SJSA1 (cell line): ENCODE data around the gene UNC13A. TPM values are rescaled to one million over a fixed set of nuclear protein-coding genes. Genes with fewer than 3 reads are reported as not detected.
"Not testable (repeated sequence)": the region's sequence is repeated elsewhere in the genome, so short reads cannot be mapped to it uniquely, and the experiment has no call there.

Experiments used
- DNase-seq, 2 experiments: peaks; one replicate each; pipeline ENCODE4 v3.0.0-alpha.2; 2015 to 2020; ENCODE audit warnings: low spot score in 2 of 2, low read depth in 1 of 2
- H3K27ac ChIP-seq: fragments of 250-450 bp; sonication (Bioruptor Pico); 2 replicates; pipeline ENCODE4 v1.5.1; 2020; ENCODE audit warnings: mild to moderate bottlenecking, moderate library complexity
- H3K27me3 ChIP-seq: fragments of 250-450 bp; sonication (Bioruptor Pico); replicated peaks from 2 replicates; pipeline ENCODE4 v1.5.1; 2020; ENCODE audit warnings: mild to moderate bottlenecking, moderate library complexity
- H3K36me3 ChIP-seq: fragments of 250-450 bp; sonication (Bioruptor Pico); 2 replicates; pipeline ENCODE4 v1.5.1; 2020; ENCODE audit warnings: mild to moderate bottlenecking
- H3K4me1 ChIP-seq: fragments of 250-450 bp; sonication (Bioruptor Pico); replicated peaks from 2 replicates; pipeline ENCODE4 v1.6.1; 2021; ENCODE audit warnings: mild to moderate bottlenecking
- H3K4me3 ChIP-seq: fragments of 250-450 bp; sonication (Bioruptor Pico); 2 replicates; pipeline ENCODE4 v1.5.1; 2020; ENCODE audit warnings: mild to moderate bottlenecking
- H3K9me3 ChIP-seq: fragments of 250-450 bp; sonication (Bioruptor Pico); replicated peaks from 2 replicates; pipeline ENCODE4 v1.5.1; 2020; ENCODE audit warnings: mild to moderate bottlenecking
- total RNA-seq: library from RNA; depleted of rRNA; stranded (reverse); fragments of >200 nt; shearing (Covaris generic); gene quantifications from 2 replicates; pipeline ENCODE4 v1.2.3, GENCODE V29; 2014

Gene UNC13A
- total RNA-seq, 1 experiment from 2014 or later = not detected

- H3K36me3 ChIP-seq = peaks cover 66% of the 10 kb centered on the region
- peaks cover 13% of the 10 kb centered on the region for H3K4me1 ChIP-seq
- no peaks in the 10 kb centered on the region for H3K9me3 ChIP-seq
- DNase-seq = peak; percentile 69 to 71
- H3K4me3 ChIP-seq = no peak overlapping the region
- peak overlapping the region; percentile 75 for H3K27ac ChIP-seq
- no peaks in the 10 kb centered on the region for H3K27me3 ChIP-seq
Observed at GRCh38 chr19:17565611-17566010, 122.5 kb downstream of the UNC13A start.

DNA sequence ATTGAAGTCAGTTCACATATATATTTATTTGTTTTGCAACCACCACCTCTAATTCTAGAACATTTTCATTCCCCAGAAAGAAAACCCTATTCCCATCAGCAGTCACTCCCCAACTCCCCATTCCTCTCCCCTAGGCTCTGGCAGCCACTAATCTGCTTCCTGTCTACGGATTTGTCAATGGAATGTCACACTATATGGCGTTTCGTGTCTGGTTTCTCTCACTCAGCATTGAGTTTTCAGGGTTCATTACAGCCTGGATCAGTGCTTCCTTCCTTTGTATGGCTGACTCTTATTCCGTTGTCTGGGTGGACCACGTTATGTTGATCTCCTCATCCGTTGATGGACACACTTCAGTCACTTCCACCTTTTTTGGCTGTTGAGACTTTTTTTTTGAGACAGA lies 123.4 kb downstream of the UNC13A start:
- Histone ChIP-seq H3K4me1 (peaks cover 13% of the 10 kb centered on the region), H3K27me3 (no peaks in the 10 kb centered on the region), H3K36me3 (peaks cover 67% of the 10 kb centered on the region), H3K9me3 (no peaks in the 10 kb centered on the region), H3K27ac (peak overlapping the region; percentile 75), H3K4me3 (no peak overlapping the region)
- no peak for DNase-seq

- H3K27me3 ChIP-seq = no peaks in the 10 kb centered on the region
- no peak overlapping the region for H3K4me3 ChIP-seq
- no peak overlapping the region for H3K27ac ChIP-seq
- peaks cover 13% of the 10 kb centered on the region for H3K4me1 ChIP-seq
- no peaks in the 10 kb centered on the region for H3K9me3 ChIP-seq
- no peak for DNase-seq
- H3K36me3 ChIP-seq = peaks cover 62% of the 10 kb centered on the region
Observed at GRCh38 chr19:17562561-17562960, 125.6 kb downstream of the UNC13A start.

DNA sequence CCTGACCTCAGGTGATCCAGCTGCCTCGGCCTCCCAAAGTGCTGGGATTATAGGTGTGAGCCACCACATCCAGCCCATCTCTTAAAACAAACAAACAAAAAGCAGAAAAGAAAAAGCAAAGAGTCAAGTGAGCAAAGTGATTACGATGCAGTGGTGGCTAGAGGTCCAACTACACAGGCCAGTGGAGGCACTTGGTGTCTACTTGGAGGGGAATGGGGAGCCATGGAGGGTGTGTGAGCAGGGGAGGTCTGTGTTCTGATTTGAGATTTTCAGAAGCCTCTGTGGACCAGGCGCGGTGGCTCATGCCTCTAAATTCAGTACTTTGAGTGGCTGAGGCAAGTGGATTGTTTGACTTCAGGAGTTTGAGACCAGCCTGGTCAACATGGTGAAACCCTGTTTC lies 126.1 kb downstream of the UNC13A start:
- H3K4me1 ChIP-seq = peaks cover 13% of the 10 kb centered on the region
- H3K4me3 ChIP-seq = no peak overlapping the region
- H3K36me3 ChIP-seq = peaks cover 62% of the 10 kb centered on the region
- H3K27me3 ChIP-seq = no peaks in the 10 kb centered on the region
- H3K9me3 ChIP-seq = no peaks in the 10 kb centered on the region
- no peak overlapping the region for H3K27ac ChIP-seq
- DNase-seq = no peak

- Histone ChIP-seq H3K9me3 (no peaks in the 10 kb centered on the region), H3K36me3 (peaks cover 55% of the 10 kb centered on the region), H3K27me3 (no peaks in the 10 kb centered on the region), H3K27ac (no peak overlapping the region), H3K4me3 (no peak overlapping the region), H3K4me1 (peaks cover 10% of the 10 kb centered on the region)
- no peak for DNase-seq
Observed at GRCh38 chr19:17560205-17560595, 128.0 kb downstream of the UNC13A start.

DNA sequence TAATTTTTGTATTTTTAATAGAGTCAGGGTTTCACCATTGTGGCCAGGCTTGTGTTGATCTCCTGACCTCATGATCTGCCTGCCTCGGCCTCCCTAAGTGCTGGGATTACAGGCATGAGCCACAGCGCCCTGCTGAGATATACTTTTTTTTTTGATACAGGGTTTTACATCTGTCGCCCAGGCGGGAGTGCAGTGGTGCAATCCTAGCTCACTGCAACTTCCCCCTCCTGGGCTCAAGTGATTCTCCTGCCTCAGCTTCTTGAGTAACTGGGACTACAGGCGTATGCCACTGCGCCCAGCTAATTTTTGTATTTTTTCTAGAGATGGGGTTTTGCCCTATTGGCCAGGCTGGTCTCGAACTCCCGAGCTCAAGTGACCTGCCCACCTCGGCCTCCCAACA lies 130.7 kb downstream of the UNC13A start:
- Histone ChIP-seq H3K4me1 (peaks cover 10% of the 10 kb centered on the region), H3K27ac (no peak overlapping the region), H3K36me3 (peaks cover 43% of the 10 kb centered on the region), H3K9me3 (no peaks in the 10 kb centered on the region), H3K27me3 (no peaks in the 10 kb centered on the region), H3K4me3 (no peak overlapping the region)
- DNase-seq = no peak

GRCh38 chr19:17556995-17557394 lies 131.2 kb downstream of the UNC13A start:
- H3K9me3 ChIP-seq = no peaks in the 10 kb centered on the region
- H3K4me3 ChIP-seq = no peak overlapping the region
- peaks cover 10% of the 10 kb centered on the region for H3K4me1 ChIP-seq
- no peak for DNase-seq
- H3K36me3 ChIP-seq = peaks cover 42% of the 10 kb centered on the region
- no peaks in the 10 kb centered on the region for H3K27me3 ChIP-seq
- H3K27ac ChIP-seq = no peak overlapping the region

GRCh38 chr19:17555929-17556813 lies 132.0 kb downstream of the UNC13A start:
- Histone ChIP-seq H3K27me3 (no peaks in the 10 kb centered on the region), H3K9me3 (no peaks in the 10 kb centered on the region), H3K27ac (peak overlapping the region; percentile 61), H3K36me3 (peaks cover 37% of the 10 kb centered on the region), H3K4me1 (peaks cover 10% of the 10 kb centered on the region), H3K4me3 (peak overlapping the region; percentile 96)
- peak; percentile 73 to 74 for DNase-seq

- H3K4me1 ChIP-seq = peaks cover 10% of the 10 kb centered on the region
- no peaks in the 10 kb centered on the region for H3K27me3 ChIP-seq
- peak; percentile 91 to 98 for DNase-seq
- peak within 1 kb of the TSS; percentile 61 for H3K27ac ChIP-seq
- no peaks in the 10 kb centered on the region for H3K9me3 ChIP-seq
- peaks cover 33% of the 10 kb centered on the region for H3K36me3 ChIP-seq
- peak within 1 kb of the TSS; percentile 96 for H3K4me3 ChIP-seq
Observed at GRCh38 chr19:17555480-17555928, 132.7 kb downstream of the UNC13A start, which contains the start of gene COLGALT1. Gene COLGALT1 (plus strand): TSS chr19:17555649. CDS start chr19:17555714, 65 bp downstream.

GRCh38 chr19:17554968-17555479 lies 133.1 kb downstream of the UNC13A start:
- Histone ChIP-seq H3K9me3 (no peaks in the 10 kb centered on the region), H3K4me1 (peaks cover 10% of the 10 kb centered on the region), H3K36me3 (peaks cover 28% of the 10 kb centered on the region), H3K27ac (no peak overlapping the region), H3K4me3 (peak overlapping the region; percentile 96), H3K27me3 (no peaks in the 10 kb centered on the region)
- DNase-seq = no peak

DNA sequence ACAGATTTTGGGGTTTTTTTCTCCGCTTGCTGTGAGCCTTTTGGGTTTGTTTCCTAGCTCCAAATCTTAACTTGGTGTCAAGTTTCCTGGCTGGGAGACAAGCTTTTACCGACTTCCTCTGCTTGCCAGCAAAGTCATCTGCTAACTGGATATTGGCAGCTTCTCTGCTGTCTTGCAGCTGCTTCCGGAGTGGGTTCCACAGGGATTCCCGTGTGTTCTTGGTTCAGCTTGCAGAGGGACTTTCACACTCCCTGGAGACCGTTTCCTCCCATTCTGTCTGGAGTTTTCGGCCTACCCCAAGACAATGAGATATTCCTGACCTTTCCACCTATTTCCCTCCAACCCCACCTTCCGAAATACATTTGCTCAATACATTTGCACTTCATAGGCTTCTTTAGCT lies 134.9 kb downstream of the UNC13A start:
- DNase-seq = no peak
- no peak overlapping the region for H3K27ac ChIP-seq
- H3K36me3 ChIP-seq = peaks cover 14% of the 10 kb centered on the region
- peaks cover 10% of the 10 kb centered on the region for H3K4me1 ChIP-seq
- H3K27me3 ChIP-seq = no peaks in the 10 kb centered on the region
- no peaks in the 10 kb centered on the region for H3K9me3 ChIP-seq
- no peak overlapping the region for H3K4me3 ChIP-seq

- not testable (repeated sequence) for H3K27ac ChIP-seq, DNase-seq, H3K9me3 ChIP-seq, H3K27me3 ChIP-seq, H3K4me3 ChIP-seq
- Histone ChIP-seq H3K36me3 (peaks cover 14% of the 10 kb centered on the region), H3K4me1 (peaks cover 10% of the 10 kb centered on the region)
Observed at GRCh38 chr19:17552735-17553134, 135.4 kb downstream of the UNC13A start.
